Measurements from ENCODE around the gene RAET1E.

RAET1E gene

GRCh38 chr6:149881860-149882259, 16.1 kb downstream of the RAET1E start:
- Histone ChIP-seq H3K27me3 (ENCODE audit: insufficient read depth, low read depth, severe bottlenecking) (no peaks in the 10 kb centered on the region), H3K36me3 (no peaks in the 10 kb centered on the region), H3K27ac (no peak overlapping the region), H3K4me3 (ENCODE audit: low read depth, low read length) (no peak overlapping the region), H3K9me3 (ENCODE audit: severe bottlenecking) (no peaks in the 10 kb centered on the region)
- DNase-seq = no peak
- TF ChIP-seq CTCF (IDR thresholded peaks at IDR 0.05; ENCODE audit: low read depth, low read length) = no peak

GRCh38 chr6:149881066-149881766, 16.7 kb downstream of the RAET1E start:
- Histone ChIP-seq H3K27ac (no peak overlapping the region), H3K9me3 (ENCODE audit: severe bottlenecking) (no peaks in the 10 kb centered on the region), H3K4me3 (ENCODE audit: low read depth, low read length) (no peak overlapping the region), H3K36me3 (no peaks in the 10 kb centered on the region), H3K27me3 (ENCODE audit: insufficient read depth, low read depth, severe bottlenecking) (no peaks in the 10 kb centered on the region)
- TF ChIP-seq CTCF (IDR thresholded peaks at IDR 0.05; ENCODE audit: low read depth, low read length) = no peak
- no peak for DNase-seq

DNA sequence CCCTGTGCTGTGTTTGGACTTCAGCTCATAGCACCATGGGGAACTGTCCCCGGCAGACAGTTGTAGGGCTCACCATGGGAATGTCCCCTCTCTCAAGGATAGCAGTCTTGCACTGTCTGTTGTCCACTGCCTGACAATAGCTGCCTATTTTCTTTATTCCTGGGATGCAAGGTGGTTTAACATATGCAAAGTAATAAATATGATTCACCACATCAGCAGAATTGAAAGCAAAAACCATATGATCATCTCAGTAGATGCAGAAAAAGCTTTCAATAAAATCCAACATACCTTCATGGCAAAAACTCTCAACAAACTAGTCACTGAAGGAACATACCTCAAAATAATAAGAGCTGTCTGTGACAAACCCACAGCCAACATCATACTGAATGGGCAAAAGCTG, 20.3 kb downstream of the RAET1E start:
- no peaks in the 10 kb centered on the region for H3K36me3 ChIP-seq
- H3K9me3 ChIP-seq (ENCODE audit: severe bottlenecking) = no peaks in the 10 kb centered on the region
- no peak for DNase-seq
- no peak overlapping the region for H3K4me3 ChIP-seq (ENCODE audit: low read depth, low read length)
- no peak for TF ChIP-seq CTCF (IDR thresholded peaks at IDR 0.05; ENCODE audit: low read depth, low read length)
- no peak overlapping the region for H3K27ac ChIP-seq
- no peaks in the 10 kb centered on the region for H3K27me3 ChIP-seq (ENCODE audit: insufficient read depth, low read depth, severe bottlenecking)

DNA sequence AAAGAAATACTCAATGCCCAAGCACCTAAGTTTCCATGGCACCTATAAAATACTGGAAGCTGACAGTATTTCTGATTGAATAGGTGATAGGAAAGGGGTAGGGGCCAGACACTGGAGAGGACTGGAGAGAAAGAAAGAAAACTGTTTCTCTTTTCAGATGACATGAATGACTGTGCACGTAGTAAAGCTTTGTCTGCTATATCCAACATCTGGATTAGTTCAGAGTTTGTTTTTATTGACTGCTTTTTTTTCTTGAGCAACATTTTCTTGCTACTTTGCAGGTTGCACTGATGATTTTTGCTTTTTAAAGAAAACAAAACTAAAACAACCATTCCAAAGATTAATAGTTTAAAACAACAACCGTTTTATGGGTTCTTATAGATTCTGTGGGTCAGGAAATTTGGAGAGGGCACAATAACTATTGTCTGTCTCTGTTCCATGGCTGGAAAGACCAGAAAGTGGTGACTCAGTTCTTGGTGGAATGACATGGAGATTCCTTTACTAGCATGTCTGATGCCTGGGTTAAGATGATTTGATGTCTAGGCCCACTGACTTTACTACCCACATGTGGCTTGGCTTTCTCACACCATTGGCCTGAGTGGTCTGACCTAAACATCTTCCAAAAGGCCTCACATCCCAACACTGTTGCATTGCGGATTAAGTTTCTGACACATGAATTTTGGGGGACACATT, 21.5 kb downstream of the RAET1E start:
- Histone ChIP-seq H3K4me3 (ENCODE audit: low read depth, low read length) (no peak overlapping the region), H3K27ac (no peak overlapping the region), H3K27me3 (ENCODE audit: insufficient read depth, low read depth, severe bottlenecking) (no peaks in the 10 kb centered on the region), H3K36me3 (no peaks in the 10 kb centered on the region), H3K9me3 (ENCODE audit: severe bottlenecking) (peaks cover 4% of the 10 kb centered on the region)
- no peak for TF ChIP-seq CTCF (IDR thresholded peaks at IDR 0.05; ENCODE audit: low read depth, low read length)
- no peak for DNase-seq

DNA sequence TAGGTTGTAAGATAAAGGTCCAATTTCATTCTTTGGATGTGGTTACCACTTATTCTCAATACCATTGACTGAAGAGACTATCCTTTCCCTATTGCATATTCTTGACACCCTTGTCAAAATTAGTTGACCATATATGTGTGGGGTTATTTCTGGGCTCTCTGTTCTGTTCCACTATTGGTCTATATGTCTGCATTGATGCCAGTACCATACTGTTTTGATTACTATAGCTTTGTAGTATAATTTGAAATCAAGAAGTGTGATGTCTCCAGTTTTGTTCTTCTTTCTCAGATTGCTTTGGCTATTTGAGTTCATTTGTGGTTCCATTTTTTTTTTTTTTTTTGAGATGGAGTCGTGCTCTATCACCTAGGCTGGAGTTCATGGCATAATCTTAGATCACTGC, 25.7 kb downstream of the RAET1E start:
- H3K4me3 ChIP-seq (ENCODE audit: low read depth, low read length) = no peak overlapping the region
- TF ChIP-seq CTCF (IDR thresholded peaks at IDR 0.05; ENCODE audit: low read depth, low read length) = no peak
- H3K9me3 ChIP-seq (ENCODE audit: severe bottlenecking) = peaks cover 4% of the 10 kb centered on the region
- H3K27me3 ChIP-seq (ENCODE audit: insufficient read depth, low read depth, severe bottlenecking) = no peaks in the 10 kb centered on the region
- DNase-seq = no peak
- H3K36me3 ChIP-seq = no peaks in the 10 kb centered on the region
- H3K27ac ChIP-seq = no peak overlapping the region

All from WERI-Rb-1 (cell line).